Mucosa of rectum (tissue), 2 donors: ENCODE results near the gene GUSB.
"Not testable (repeated sequence)": the region's sequence is repeated elsewhere in the genome, so short reads cannot be mapped to it uniquely, and the experiment has no call there.

Source experiments
- H3K27ac ChIP-seq, 2 donors: one replicate each; pipeline ENCODE4 v1.7.0; 2013; ENCODE audit warnings: inconsistent platforms in 2 of 2, low read depth in 2 of 2, low read length in 2 of 2
- H3K27me3 ChIP-seq, 2 donors: one replicate each; pipeline ENCODE4 v1.7.0; 2013; ENCODE audit warnings: low read length in 2 of 2; ENCODE audit not compliant: control insufficient read depth in 2 of 2, insufficient read depth in 2 of 2
- H3K36me3 ChIP-seq, 2 donors: one replicate each; pipeline ENCODE4 v1.7.0; 2013; ENCODE audit warnings: low read length in 2 of 2; ENCODE audit not compliant: control insufficient read depth in 2 of 2, insufficient read depth in 2 of 2
- H3K4me1 ChIP-seq, 2 donors: one replicate each; pipeline ENCODE4 v1.7.0; 2013; ENCODE audit warnings: low read length in 2 of 2, mild to moderate bottlenecking in 1 of 2; ENCODE audit not compliant: control insufficient read depth in 2 of 2, insufficient read depth in 2 of 2
- H3K4me3 ChIP-seq, 2 donors: one replicate each; pipeline ENCODE4 v1.7.0; 2013; ENCODE audit warnings: low read length in 2 of 2
- H3K9ac ChIP-seq, 2 donors: one replicate each; pipeline ENCODE4 v1.7.0; 2013; ENCODE audit warnings: low read length in 2 of 2, low read depth in 1 of 2, mild to moderate bottlenecking in 1 of 2
- H3K9me3 ChIP-seq, 2 donors: one replicate each; pipeline ENCODE4 v1.7.0; 2013; ENCODE audit warnings: low read length in 2 of 2; ENCODE audit not compliant: control insufficient read depth in 2 of 2
- donor health status: healthy.
- donor health status: Normal muscosa, but diverticular disease.

GUSB gene

DNA sequence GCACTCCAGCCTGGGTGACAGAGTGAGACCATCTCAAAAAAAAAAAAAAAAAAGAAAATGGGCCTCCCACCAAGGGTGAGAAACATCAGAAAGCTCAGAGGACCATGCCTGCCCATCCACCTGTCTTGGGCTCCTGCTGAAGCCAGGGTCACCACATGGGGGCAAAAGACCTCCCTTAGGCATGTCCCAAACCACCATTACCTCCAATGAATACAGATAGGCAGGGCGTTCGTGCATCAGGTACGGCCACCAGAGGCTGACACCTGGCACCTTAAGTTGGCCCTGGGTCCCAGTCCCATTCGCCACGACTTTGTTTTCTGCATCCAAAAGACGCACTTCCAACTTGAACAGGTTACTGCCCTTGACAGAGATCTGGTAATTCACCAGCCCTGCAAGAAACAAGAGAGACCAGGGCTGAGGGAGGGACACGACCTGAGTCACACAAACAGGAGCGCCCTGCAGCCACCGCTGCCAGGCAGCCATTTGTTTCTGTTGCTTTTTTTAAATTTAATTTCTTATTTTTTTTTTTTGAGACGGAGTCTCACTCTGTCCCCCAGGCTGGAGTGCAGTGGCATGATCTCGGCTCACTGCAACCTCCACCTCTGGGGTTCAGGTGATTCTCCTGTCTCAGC is 6.1 kb downstream of the GUSB start:
- no peak overlapping the region for H3K4me3 ChIP-seq
- H3K9me3 ChIP-seq: no peaks in the 10 kb centered on the region
- H3K36me3 ChIP-seq: peaks cover 38 to 56% of the 10 kb centered on the region in 2 donors

GRCh38 chr7:65974876-65975275 is 7.1 kb downstream of the GUSB start:
- Histone ChIP-seq H3K4me3 (no peak overlapping the region), H3K9ac (no peak overlapping the region), H3K9me3 (no peaks in the 10 kb centered on the region), H3K4me1 (no peaks in the 10 kb centered on the region), H3K27ac (no peak overlapping the region), H3K36me3 (peaks cover 43 to 63% of the 10 kb centered on the region in 2 donors), H3K27me3 (no peaks in the 10 kb centered on the region)

More for the DNA sequence above, 6.1 kb downstream of the GUSB start:
- Histone ChIP-seq H3K9ac (no peak overlapping the region), H3K27ac (no peak overlapping the region), H3K4me1 (peaks cover 0 to 5% of the 10 kb centered on the region in 2 donors), H3K27me3 (no peaks in the 10 kb centered on the region)

DNA sequence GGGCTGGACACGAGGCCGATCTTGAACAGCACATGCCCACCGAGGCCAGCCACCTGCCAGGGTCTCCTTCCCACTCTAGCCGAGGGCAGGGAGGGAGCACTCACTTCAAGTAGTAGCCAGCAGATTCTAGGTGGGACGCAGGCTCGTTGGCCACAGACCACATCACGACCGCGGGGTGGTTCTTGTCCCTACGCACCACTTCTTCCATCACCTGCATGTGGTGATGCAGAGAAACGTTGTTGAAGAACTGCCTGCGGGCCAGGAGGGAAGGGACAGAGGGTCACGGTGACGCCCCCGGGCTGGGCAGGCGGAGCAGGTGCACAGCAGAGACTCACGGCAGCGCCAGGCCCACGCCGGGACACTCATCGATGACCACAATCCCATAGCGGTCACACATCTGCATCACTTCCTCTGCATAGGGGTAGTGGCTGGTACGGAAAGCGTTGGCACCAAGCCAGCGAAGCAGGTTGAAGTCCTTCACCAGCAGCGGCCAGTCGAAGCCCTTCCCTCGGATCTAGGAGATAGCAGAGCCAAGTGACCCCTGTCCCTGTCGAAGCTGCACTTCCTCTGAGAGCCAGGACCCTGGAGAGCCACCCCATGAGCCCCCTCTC is 7.7 kb downstream of the GUSB start:
- no peak overlapping the region for H3K4me3 ChIP-seq
- no peak overlapping the region for H3K9ac ChIP-seq
- peaks cover 37 to 64% of the 10 kb centered on the region in 2 donors for H3K36me3 ChIP-seq
- H3K27me3 ChIP-seq: no peaks in the 10 kb centered on the region
- H3K27ac ChIP-seq: no peak overlapping the region
- no peaks in the 10 kb centered on the region for H3K9me3 ChIP-seq
- H3K4me1 ChIP-seq: no peaks in the 10 kb centered on the region

DNA sequence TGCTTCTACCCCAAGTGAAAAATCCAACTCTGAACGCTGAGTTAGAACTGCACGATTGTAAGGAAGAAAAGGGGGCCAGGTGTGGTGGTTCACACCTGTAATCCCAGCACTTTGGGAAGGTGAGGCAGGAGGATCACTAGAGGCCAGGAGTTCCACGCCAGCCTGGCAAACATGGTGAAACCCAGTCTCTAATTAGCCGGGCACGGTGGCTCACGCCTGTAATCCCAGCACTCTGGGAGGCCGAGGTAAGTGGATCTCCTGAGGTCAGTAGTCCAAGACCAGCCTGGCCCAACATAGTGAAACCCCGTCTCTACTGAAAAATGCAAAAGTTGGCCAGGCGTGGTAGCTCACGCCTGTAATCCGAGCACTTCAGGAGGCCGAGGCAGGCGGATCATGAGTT is 9.0 kb downstream of the GUSB start:
- H3K4me3 ChIP-seq: no peak overlapping the region
- no peak overlapping the region for H3K9ac ChIP-seq
- H3K36me3 ChIP-seq: peaks cover 42 to 68% of the 10 kb centered on the region in 2 donors
- H3K27ac ChIP-seq: no peak overlapping the region
- H3K27me3 ChIP-seq: no peaks in the 10 kb centered on the region
- no peaks in the 10 kb centered on the region for H3K9me3 ChIP-seq
- H3K4me1 ChIP-seq: no peaks in the 10 kb centered on the region

DNA sequence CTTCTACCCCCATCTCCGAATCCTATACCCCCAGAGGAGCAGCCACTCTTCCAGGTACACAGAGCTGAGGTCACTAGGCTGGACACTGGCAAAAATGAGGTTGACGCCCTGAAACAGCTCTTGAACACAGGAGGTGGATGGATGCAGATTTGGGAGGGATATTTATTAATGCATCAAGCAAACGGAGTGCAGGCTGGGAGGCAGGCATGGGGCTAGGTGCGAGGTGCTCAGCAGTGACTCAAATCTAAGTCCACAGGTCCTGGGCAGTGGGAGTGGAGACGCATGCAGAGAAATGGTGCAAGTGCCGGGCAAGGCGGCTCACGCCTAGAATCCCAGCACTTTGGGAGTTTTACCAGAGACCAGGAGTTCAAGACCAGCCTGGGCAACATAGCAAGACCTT is 11.0 kb downstream of the GUSB start:
- Histone ChIP-seq H3K36me3 (peaks cover 57 to 81% of the 10 kb centered on the region in 2 donors), H3K4me3 (no peak overlapping the region), H3K27ac (no peak overlapping the region), H3K9ac (no peak overlapping the region), H3K27me3 (no peaks in the 10 kb centered on the region), H3K9me3 (no peaks in the 10 kb centered on the region), H3K4me1 (no peaks in the 10 kb centered on the region)

GRCh38 chr7:65968256-65969185 is 13.5 kb downstream of the GUSB start:
- Histone ChIP-seq H3K4me1 (no peaks in the 10 kb centered on the region), H3K9ac (no peak overlapping the region), H3K27ac (no peak overlapping the region), H3K36me3 (peaks cover 58 to 82% of the 10 kb centered on the region in 2 donors), H3K4me3 (no peak overlapping the region), H3K9me3 (no peaks in the 10 kb centered on the region), H3K27me3 (no peaks in the 10 kb centered on the region)

GRCh38 chr7:65967361-65968155 is 14.5 kb downstream of the GUSB start:
- H3K27ac ChIP-seq: no peak overlapping the region
- H3K4me3 ChIP-seq: no peak overlapping the region
- H3K27me3 ChIP-seq: no peaks in the 10 kb centered on the region
- no peaks in the 10 kb centered on the region for H3K4me1 ChIP-seq
- no peaks in the 10 kb centered on the region for H3K9me3 ChIP-seq
- H3K9ac ChIP-seq: no peak overlapping the region
- peaks cover 57 to 82% of the 10 kb centered on the region in 2 donors for H3K36me3 ChIP-seq

DNA sequence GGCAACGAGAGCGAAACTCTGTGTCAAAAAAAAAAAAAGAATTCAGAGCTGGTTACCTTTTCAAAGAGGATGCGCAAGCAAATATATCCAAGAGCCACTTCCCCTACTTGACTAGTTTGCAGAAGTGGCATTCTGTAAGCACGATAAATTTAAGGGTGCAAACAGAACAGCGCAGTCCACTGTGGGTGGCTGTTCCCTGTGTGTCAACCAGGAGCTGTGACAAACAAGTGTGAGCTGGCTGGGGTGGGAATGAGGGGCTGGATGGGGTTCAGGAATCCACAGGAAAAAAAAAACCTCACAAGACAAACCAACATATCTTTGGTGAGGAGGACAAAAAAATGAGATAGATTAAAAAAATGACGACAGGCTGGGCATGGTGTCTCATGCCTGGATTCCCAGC is 15.9 kb downstream of the GUSB start:
- H3K36me3 ChIP-seq: peaks cover 59 to 85% of the 10 kb centered on the region in 2 donors
- H3K27ac ChIP-seq: no peak overlapping the region
- no peaks in the 10 kb centered on the region for H3K4me1 ChIP-seq
- no peak overlapping the region for H3K4me3 ChIP-seq
- H3K27me3 ChIP-seq: no peaks in the 10 kb centered on the region
- H3K9me3 ChIP-seq: no peaks in the 10 kb centered on the region
- H3K9ac ChIP-seq: no peak overlapping the region

GRCh38 chr7:65964671-65965070 is 17.3 kb downstream of the GUSB start:
- H3K4me1 ChIP-seq, H3K9ac ChIP-seq, H3K4me3 ChIP-seq, H3K9me3 ChIP-seq, H3K27ac ChIP-seq, H3K27me3 ChIP-seq: not testable (repeated sequence)
- peaks cover 61 to 86% of the 10 kb centered on the region in 2 donors for H3K36me3 ChIP-seq
